GM18870 (cell line): ENCODE data around the gene FGFR3.

Experiments used
- ATAC-seq: cut with Tn5 transposase; IDR thresholded peaks from one replicate; pipeline ENCODE4 v1.9.1; 2021; ENCODE audit warnings: moderate library complexity; ENCODE audit not compliant: unreplicated experiment

The FGFR3 gene

DNA sequence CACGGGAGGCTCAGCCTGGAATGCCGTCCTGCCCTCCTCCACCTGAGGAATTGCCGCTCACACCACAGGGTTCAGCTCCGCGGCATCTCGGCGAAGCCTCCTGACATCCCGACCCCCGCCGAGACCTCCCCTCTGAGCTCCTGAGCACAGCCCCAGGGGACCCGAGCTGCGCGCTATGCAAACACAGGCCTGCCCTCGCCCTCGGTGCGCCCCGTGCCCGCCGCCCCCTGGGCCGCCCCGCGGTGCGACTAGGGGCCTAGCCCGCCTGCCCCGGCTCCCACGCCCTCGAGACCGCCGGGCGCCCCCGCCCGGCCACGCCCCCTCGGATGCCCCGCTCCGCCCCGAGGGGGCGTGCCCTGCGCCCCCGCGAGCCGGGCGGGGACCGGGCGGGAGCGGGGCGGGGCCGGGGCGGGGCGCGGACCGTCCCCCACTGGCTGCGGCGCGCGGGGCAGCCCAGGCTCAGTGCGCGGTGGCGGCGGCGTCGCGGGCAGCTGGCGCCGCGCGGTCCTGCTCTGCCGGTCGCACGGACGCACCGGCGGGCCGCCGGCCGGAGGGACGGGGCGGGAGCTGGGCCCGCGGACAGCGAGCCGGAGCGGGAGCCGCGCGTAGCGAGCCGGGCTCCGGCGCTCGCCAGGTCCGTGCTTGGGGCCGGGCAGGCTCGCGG, at the start of gene FGFR3:
TSS of gene FGFR3 (plus strand) at position 462 of the 664 bp plus-strand sequence. CDS start 642 bp downstream, outside the sequence.
- ATAC-seq, result no peak

DNA sequence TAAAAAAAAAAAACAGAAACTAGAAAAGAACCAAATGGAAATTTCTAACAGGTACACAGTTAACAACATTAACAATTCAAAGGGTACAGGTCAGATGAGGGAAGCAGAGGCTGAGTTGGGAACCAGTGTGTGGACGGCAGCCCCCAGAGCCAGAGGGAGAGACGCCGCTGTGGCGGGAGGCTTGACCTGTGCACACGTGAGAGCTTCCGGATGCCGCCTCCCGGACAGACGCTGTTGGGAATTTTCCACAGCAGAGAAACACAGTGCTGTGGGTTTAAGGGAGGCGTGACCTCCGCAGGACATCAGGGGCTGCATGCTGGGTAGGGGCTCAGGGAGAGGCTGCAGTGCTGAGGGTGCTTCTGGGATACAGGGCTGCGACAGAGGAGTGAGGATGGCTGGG, 49.5 kb upstream of the FGFR3 start:
- no peak for ATAC-seq

DNA sequence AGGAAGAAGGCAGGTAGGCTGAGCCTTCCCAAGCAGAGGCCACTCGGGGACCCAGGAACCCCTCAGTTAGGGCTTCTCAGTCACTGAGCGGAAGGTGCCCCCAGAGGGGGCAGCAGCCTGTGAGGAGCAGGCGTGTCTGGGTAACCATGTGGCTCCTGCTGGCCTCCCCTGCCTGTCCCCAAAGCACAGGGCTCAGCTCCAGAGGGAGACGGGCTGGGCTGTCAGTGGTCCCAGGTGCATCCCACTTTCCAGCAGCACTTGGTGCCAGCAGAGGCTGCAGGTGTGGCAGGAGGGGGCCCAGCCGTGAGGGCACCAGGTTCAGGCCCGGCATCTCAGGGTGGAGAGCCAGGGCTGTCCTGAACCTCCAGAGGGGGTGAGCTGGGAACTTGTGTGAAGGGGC, 49.1 kb upstream of the FGFR3 start:
- ATAC-seq, result no peak

DNA sequence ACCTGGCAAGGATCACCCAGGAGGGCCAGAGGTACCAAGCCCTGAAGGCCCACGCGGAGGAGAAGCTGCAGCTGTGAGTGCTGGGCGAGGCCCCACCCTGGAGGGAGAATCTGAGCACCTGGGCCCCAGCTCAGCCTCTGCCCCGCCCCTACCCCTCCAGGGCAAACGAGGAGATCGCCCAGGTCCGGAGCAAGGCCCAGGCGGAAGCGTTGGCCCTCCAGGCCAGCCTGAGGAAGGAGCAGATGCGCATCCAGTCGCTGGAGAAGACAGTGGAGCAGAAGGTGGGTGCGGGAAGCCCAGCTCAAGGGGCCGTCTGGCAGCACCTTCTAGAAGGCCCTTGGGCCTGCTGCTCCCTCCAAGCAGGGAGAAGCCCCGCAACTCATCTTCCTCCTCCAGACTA, 48.5 kb upstream of the FGFR3 start:
- ATAC-seq, result no peak

DNA sequence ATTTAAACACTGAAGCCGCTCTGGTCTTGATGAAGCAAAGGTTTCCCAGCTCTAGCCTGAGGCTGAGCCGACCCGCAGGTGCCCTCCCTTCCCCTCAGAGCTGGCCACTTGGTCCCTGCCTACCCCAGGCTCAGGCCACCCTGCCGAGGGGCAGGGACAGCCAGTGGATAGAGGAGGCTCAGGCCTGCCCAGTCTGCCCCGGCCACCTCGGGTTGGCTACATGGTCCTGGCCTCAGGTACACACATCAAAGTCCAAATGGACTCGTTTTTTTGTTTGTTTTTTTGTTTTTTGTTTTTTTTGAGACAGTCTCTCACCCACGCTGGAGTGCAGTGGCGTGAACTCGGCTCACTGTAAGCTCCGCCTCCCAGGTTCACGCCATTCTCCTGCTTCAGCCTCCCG, 47.9 kb upstream of the FGFR3 start:
- ATAC-seq, result no peak

DNA sequence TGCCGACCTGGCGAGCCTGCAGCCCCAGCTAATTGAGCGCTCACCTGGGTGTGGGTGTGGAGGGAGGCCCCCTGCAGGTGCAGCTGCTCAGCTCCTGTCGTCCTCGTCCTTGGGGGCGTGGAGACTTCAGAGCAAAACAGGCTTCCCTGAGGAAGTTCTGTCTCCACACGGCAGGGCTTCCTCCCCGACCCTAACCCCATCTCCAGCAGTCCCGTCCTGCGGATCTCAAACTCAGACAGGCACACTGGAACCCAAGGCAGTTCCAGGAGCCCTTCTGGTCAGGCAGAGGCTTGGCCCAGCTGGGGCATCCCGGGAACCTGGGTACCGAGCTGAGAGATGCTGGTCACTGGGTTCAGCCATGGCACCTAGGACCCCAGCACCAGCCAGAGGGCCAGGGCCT, 47.4 kb upstream of the FGFR3 start:
- no peak for ATAC-seq

DNA sequence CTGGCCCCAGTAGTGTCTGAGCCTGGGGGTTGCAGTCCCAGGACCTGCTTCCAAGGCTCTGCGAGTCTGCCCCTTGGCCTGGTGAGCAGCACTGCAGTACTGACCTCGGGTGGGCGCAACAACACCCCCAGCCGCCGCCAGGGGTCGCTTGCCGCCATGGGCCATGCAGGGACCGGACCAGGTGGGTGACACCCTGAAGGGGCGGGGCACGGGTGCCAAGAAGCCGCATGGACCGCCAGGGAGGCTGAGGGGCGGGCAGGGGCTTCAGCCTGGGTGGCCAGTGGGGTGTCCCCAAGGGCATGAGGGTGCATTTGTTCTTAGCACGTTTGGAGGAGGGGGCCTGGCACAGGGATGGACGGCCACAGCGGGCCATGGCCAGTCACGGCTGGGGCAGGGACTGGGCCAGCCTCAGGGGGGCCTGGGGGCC, 46.8 kb upstream of the FGFR3 start:
- ATAC-seq, result no peak

DNA sequence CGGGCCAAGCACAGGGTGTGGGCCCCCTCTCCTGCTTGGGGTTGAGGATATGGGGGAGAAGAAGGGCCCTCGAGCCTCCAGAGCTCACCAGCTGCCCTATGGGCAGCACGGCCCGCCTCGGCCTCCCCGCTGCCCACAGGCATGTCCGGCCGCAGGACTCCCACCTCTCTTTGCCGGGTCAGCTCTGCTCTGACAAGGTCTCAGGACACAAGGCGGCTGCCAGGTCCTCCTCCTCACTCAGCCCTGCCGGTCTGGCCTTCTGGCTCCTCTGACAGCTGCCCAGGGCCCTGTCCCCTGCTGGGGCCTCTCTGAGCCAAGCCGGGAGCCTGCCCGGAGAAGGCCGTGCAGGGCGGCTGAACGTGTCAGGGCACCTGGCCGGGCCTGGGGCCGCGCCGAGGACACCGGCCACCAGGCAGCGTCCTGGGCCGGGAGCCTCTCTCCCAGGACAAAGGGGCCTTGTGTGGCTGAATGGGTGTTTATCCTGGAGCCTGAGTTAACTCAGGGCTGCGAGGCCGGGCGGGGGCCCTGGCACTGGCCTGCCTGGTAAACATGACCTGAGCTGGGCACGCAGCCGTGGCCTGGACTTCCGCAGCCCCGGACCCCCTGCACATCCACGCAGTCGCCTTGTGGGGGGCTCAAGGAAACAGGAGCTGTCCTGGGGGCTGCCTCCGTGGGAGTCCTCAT, 46.0 kb upstream of the FGFR3 start:
- no peak for ATAC-seq

DNA sequence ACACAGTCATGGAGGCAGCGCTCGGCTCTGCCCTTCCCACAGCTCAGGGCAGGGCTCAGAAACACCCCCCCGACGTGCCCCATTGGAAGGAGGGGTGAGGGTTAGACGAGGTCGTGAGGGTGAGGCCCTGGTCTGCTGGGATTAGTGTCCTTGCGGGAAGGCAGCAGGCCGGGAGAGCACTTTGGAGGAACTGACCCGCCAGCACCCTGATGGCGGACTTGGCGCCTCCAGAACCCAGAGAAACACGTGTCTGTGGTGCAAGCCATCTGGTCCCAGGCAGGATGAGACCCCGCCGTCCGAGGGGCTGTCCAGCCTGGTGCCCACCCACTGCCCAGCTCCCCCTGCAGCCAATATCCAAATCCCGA, 45.5 kb upstream of the FGFR3 start:
- ATAC-seq, result no peak

DNA sequence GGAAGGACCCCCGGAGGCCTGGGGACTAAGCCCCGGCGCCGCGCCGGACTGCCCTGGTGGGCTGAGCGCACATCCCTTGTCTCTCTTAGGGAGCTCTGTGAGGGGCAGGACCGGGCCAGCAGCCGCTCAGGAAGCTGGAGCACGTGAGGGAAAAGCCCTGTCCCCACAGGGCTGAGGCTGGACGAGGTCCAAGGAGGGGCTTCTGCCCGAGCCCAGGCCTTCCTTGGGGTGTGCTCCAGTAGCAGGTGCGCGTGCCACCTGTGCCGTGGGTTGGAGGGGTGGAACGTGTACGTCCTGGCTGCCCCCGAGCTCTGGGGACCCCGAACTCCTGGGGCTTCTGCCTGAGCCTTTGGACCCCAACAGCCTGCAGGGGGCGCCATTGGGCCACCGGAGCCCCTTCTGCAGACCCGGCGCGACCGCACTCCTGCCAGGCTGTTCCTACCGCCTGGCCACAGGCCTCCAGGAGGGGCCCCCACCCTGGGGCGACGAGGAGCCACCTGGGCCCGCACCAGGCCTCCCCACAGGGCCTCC, 44.6 kb upstream of the FGFR3 start:
- ATAC-seq, result no peak

DNA sequence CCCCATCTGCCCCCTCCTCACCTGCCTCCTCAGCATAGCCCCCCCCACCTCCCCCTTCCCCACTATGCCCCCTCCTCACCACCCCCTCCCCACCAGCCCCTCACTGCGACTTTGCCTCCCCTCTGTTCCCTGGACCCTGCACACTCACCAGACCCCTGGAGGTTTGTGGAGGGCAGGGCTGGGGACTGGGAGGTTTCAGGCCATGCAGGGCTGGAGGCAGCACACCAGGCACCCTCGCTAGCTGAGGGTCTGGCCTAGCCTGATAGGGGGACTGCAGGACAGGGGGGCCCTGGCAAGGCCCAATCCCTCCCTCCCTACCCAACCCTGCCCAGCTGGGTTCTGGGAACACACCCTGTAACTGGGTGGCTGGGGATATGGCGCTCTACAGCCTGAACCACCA, 43.7 kb upstream of the FGFR3 start:
- ATAC-seq, result no peak

DNA sequence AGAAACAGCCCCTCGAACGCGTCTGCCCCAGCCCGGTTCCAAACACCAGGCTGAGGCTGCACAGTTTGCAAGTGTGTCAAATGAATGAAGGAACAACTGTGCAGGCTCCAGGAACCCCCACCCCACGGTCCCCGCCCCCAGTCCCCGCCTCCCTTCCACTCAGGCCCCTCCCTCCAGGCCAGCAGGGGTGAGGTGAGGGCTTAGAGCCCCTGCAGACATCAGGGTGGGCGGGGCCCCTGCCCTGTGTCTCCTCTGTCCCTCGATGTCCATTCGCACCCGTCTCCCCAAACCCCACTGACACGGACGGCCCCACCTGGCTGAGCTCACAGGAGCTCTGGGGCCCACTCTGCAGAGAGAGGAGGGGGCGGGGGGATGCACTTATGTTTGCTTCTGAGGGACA, 43.3 kb upstream of the FGFR3 start:
- no peak for ATAC-seq

DNA sequence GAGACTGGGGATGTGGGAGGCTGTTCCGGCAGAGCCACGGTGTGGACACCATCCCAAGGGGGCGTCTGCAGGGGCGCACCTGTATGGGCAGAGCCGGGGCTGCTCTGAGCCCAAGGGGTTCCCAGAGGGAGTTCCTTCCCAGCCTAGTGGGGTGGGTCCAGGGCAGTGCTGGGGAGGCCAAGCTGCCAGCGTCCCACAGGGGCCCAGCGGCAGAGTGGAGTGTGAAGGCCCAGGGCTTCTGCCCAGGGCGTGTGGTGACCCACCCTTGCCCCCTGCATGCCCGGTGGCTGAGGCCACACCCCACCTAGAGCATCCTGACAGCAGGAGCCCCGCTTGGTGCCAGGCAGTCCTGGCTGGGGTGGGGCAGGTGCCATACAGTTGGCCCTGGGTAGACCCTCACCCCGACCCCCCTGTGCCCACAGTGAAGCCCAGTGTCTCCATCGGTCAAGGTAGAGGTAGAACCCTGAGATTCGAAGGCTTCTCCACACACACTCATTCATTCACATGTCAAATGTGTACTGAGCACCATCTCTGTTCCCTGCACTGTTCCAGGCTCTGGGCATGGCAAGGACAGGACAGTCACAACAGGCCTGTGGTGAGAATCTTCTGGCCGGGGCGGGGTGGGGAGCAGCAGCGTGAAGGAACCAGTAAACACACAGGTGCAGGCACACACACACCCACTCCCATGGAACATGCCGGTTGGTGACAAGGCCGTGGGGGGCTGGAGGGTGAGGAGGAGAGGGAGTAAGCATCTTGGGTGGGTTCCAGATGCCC, 42.5 kb upstream of the FGFR3 start:
- no peak for ATAC-seq

DNA sequence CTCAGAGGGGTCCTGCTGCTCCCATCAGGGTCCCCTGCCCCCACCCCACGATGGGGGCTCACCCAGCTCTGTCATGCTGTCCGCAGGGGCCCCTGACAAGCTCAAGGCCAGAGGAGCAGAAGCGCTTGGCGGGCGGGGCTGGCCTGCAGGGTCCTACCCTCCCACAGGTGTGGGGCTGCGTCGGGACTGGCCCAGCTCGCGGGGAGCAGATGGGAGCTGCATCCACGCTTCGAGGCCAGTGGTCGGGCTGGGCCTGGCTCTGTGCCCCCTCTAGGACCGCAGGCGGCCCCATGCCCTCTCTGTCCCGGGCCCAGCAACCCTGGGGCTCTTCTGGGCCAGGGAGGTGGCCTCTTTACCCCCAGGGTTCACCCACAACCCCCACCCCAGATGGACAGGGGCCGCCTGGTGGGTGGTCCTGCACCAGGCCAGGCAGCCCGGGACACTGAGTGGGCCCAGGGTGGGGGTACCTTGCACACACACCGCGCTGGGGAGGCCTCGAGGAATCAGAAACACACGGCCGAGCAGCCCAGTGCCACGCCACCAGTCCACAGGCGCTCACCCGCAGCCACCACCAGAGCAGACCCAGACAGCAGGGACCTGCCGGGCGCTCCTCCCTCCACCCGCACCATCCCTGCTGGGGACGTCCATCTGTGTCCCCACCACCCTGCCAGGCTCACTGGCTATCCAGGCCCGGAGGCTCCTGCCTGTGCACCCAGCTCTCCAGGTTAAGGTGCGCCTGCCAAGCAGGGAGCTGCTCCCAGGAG, 41.8 kb upstream of the FGFR3 start:
- no peak for ATAC-seq

DNA sequence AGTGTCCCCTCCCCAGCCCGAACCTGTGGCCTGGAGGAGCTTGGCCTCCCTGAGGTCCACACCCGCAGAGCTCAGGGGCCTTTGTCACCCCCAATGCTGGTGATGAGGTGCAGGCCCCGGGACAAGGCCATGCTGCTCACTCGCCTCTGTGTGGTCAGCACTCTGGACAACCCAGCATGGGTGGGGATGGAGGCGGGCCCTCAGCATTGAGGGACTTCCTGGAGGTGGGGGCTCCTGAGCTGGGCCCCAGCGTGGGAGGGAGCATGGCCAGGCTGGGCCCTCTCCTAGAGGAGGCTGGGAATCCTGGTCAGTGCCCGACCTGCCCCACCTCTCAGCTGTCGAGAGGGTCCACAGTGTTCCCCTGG, 41.2 kb upstream of the FGFR3 start:
- no peak for ATAC-seq

DNA sequence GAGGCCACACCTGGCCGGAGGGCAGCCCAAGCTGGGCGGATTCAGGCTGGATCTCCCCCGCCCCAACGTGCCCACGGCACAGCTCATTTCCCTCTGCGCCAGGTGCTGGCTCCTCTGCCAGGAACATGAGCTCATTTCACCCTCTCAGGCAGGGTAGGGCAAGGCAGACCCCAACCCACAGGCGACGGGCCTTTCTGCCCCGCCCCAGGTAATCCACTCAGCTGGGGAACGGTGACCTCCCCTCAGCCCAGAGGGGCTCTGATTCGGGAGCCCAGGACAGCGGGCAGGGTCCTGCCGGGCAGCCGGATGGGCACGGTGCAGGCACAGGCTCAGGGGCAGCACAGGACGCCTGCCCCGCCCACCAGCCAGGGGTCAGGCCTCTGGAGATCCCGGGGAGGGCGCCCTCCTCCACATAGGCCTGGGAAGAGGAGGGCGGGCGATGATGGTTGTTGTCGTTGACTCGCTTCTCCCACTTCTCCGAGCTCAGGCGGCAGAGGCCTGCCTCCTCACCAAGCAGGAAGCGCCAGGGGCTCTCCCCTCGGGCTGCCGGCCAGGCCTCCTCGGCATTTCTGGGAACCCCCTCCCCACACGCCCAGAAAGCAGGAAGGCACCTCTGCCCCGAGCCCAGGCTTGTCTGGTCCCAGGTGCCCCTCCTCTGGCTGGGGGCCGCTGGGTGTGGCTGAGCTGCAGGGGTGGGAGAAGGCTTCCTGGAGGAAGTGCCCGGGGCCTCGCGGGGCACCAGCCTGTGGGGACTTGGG, 40.6 kb upstream of the FGFR3 start:
- no peak for ATAC-seq

DNA sequence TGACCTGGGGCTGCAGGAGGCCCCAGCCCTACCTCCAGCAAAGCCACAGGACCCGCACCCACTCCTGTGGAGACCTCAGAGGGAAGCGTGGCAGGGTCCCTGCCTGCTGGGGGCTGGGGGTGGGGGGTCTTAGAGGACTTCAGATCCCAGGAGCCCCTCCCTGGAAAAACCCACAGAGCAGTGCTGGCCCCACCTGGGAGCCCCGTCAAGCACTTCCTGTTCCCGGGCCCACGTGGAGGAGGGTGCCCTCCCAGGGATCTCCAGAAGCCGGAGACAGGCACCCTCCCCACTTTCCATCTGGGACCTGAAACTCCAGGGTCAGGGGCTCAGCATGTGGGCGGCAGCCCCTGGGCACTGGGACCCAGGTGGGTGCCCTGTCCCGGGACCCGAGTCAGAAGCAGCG, 39.8 kb upstream of the FGFR3 start:
- no peak for ATAC-seq

DNA sequence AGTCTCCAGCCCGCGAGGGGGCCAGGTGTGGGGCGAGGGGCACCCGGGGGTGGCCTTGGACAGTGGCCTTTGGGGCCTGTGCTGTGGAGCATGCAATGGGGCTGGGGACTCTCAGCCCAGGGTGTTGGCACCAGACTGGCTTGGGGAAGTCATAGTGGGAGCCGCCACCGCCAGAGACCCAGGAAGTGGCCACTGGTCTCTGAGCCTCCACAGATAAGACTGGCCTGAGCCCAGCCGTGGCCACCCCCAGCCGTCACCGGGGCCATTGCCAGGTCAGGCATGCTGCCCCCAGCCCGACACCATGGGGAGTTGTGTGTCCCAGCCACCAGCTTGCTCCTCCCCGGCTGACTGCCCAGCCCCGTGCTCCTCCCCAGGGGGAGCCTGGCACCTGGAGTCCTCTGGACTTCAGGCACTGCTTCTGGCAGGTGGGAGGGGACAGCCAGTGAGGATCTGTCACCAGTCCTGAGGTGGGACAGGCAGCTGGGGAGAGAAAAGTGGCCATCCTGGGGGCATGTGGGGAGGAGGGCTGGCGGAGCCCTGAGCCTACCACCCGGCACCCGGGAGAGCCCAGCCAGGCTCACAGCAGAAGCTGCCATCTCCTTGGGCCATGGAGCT, 39.3 kb upstream of the FGFR3 start:
- ATAC-seq, result no peak

DNA sequence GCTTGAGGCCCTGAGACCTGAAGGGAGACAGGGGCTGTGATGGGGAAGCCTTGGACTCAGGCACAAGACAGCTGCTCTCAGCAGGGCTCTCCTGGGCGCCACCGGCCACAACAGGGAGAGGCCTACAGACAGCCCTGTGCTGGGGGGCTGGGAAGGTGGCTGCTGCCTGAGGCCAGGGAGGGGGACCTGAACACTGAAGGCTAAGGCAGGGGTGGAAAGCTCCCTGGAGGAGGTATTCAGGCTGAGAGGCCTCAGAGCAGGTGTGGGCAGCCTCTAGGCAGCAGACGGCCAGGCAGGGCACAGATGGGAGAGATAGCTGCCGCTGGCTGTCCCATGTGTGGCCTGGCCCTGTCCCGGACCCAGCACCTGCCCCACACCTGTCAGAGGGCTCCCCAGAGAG, 38.8 kb upstream of the FGFR3 start:
- ATAC-seq, result no peak

DNA sequence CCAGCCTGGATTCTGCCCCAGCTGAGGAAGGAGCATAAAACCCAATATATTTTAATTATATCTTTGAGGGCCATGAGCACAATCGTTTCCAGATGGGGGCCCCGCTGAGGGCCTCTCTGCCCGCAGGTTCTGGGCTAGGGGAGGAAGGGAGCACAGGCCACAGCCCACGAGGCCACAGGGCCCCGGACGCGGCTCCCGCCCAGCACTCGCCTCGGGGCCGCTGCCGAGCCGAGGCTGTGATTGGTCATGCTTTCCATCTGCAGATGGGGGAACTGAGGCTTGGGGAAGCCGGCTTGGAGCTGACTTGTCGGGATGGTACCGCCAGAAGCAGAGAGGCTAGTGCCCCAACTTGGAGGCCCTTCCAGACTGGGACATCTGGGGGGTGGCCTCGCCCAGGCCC, 37.8 kb upstream of the FGFR3 start:
- ATAC-seq, result no peak
